IMR-90 (cell line): ENCODE results near the gene CYFIP1. TPM values are rescaled to one million over a fixed set of nuclear protein-coding genes. Genes with fewer than 3 reads are reported as not detected.

Source experiments
- ATAC-seq: fragments of 200-7000 bp; cut with Tn5 transposase; 2 replicates; pipeline ENCODE4 v1.9.1; 2020; ENCODE audit warnings: low read depth, mild to moderate bottlenecking, moderate library complexity
- BruUV-seq: library from RNA; stranded (reverse); fragments of 400-500 nt; replicated peaks from 2 replicates; lab custom pipeline; 2021; lab: Mats Ljungman, UMichigan
- CTCF ChIA-PET: fragments of 300-600 bp; formaldehyde crosslinking; extraction: SDS; loops from one replicate; lab custom pipeline; 2021; ENCODE audit warnings: antibody characterized with exemption; lab: Yijun Ruan, JAX
- POLR2A ChIA-PET: fragments of 300-600 bp; sonication (Branson Sonifier 250); formaldehyde crosslinking; loops from one replicate; lab custom pipeline; 2022; ENCODE audit warnings: antibody characterized with exemption; ENCODE audit not compliant: unreplicated experiment; lab: Charles Lee
- DNase-seq: peaks from one replicate; pipeline ENCODE4 v3.0.0; 2013
- H2AFZ ChIP-seq: replicated peaks from 2 replicates; pipeline ENCODE3; 2013; ENCODE audit warnings: low read length, mild to moderate bottlenecking; ENCODE audit not compliant: poor library complexity
- H2AK5ac ChIP-seq: 2 replicates; pipeline ENCODE4 v1.6.1; 2013; ENCODE audit warnings: low read depth, low read length, inconsistent platforms
- H2AK9ac ChIP-seq: replicated peaks from 2 replicates; pipeline ENCODE3; 2013; ENCODE audit warnings: mild to moderate bottlenecking, low read depth, low read length, moderate library complexity; ENCODE audit not compliant: poor library complexity
- H2BK120ac ChIP-seq: 2 replicates; pipeline ENCODE4 v1.6.1; 2013; ENCODE audit warnings: low read depth, low read length, inconsistent platforms
- H2BK15ac ChIP-seq: 3 replicates; pipeline ENCODE4 v1.6.1; 2013; ENCODE audit warnings: low read depth, low read length, inconsistent platforms
- H2BK20ac ChIP-seq: 2 replicates; pipeline ENCODE4 v1.6.1; 2013; ENCODE audit warnings: low read depth, mild to moderate bottlenecking, inconsistent platforms, low read length, moderate library complexity
- H2BK5ac ChIP-seq: 2 replicates; pipeline ENCODE4 v1.6.1; 2013; ENCODE audit warnings: mild to moderate bottlenecking, low read depth, low read length, inconsistent platforms; ENCODE audit not compliant: poor library complexity, severe bottlenecking
- H3K14ac ChIP-seq: replicated peaks from 2 replicates; pipeline ENCODE4 v1.6.1; 2013; ENCODE audit warnings: low read depth, low read length, inconsistent platforms
- H3K18ac ChIP-seq: 2 replicates; pipeline ENCODE4 v1.6.1; 2013; ENCODE audit warnings: low read depth, low read length, control low read depth
- H3K23ac ChIP-seq: 2 replicates; pipeline ENCODE4 v1.6.1; 2013; ENCODE audit warnings: low read depth, low read length, inconsistent platforms
- H3K27ac ChIP-seq: 2 replicates; pipeline ENCODE4 v1.5.1; 2013; ENCODE audit warnings: mild to moderate bottlenecking, control low read depth, low read length; ENCODE audit not compliant: insufficient read depth
- H3K27me3 ChIP-seq: 2 replicates; pipeline ENCODE4 v1.6.1; 2013; ENCODE audit warnings: low read length; ENCODE audit not compliant: control insufficient read depth, insufficient read depth
- H3K36me3 ChIP-seq: 2 replicates; pipeline ENCODE4 v1.6.1; 2013; ENCODE audit warnings: low read length, mixed read lengths; ENCODE audit not compliant: control insufficient read depth, insufficient read depth
- H3K4ac ChIP-seq: 2 replicates; pipeline ENCODE4 v1.6.1; 2013; ENCODE audit warnings: low read depth, low read length, inconsistent platforms
- H3K4me1 ChIP-seq: 2 replicates; pipeline ENCODE4 v1.6.1; 2013; ENCODE audit warnings: low read length, mixed read lengths; ENCODE audit not compliant: control insufficient read depth, insufficient read depth
- H3K4me2 ChIP-seq: 2 replicates; pipeline ENCODE4 v1.6.1; 2013; ENCODE audit warnings: low read depth, mild to moderate bottlenecking, control low read depth, low read length, moderate library complexity
- H3K4me3 ChIP-seq: 2 replicates; pipeline ENCODE4 v1.5.1; 2013; ENCODE audit warnings: low read depth, mild to moderate bottlenecking, control low read depth, low read length, moderate library complexity; ENCODE audit not compliant: insufficient read depth
- H3K56ac ChIP-seq: 2 replicates; pipeline ENCODE4 v1.6.1; 2013; ENCODE audit warnings: low read length, inconsistent platforms; ENCODE audit not compliant: insufficient read depth; ENCODE audit errors: extremely low read depth
- H3K79me1 ChIP-seq, 2 experiments: 2 replicates each; pipeline ENCODE4 v1.6.1; 2013; ENCODE audit warnings: low read length in 2 of 2, inconsistent platforms in 1 of 2, low read depth in 1 of 2
- H3K9ac ChIP-seq: 2 replicates; pipeline ENCODE4 v1.6.1; 2013; ENCODE audit warnings: low read depth, low read length, control low read depth
- H3K9me1 ChIP-seq: 2 replicates; pipeline ENCODE4 v1.6.1; 2013; ENCODE audit warnings: low read length, inconsistent platforms; ENCODE audit not compliant: insufficient read depth
- H3K9me3 ChIP-seq: 2 replicates; pipeline ENCODE4 v1.6.1; 2013; ENCODE audit warnings: low read length; ENCODE audit not compliant: control insufficient read depth, insufficient read depth
- H4K20me1 ChIP-seq: 2 replicates; pipeline ENCODE4 v1.6.1; 2013; ENCODE audit warnings: low read length, inconsistent platforms; ENCODE audit not compliant: insufficient read depth
- H4K5ac ChIP-seq: 2 replicates; pipeline ENCODE4 v1.6.1; 2013; ENCODE audit warnings: mild to moderate bottlenecking, low read depth, low read length, control low read depth
- H4K8ac ChIP-seq, 2 experiments: 2 replicates each; pipeline ENCODE4 v1.6.1; 2013; ENCODE audit warnings: low read depth in 2 of 2, low read length in 2 of 2, control low read depth in 1 of 2, inconsistent platforms in 1 of 2
- H4K91ac ChIP-seq: 2 replicates; pipeline ENCODE4 v1.6.1; 2013; ENCODE audit warnings: low read depth, low read length, inconsistent platforms; ENCODE audit not compliant: insufficient read depth
- BHLHE40 ChIP-seq: fragments of 150-350 bp; IDR thresholded peaks from 2 replicates; pipeline ENCODE4 v1.6.1; 2016; ENCODE audit warnings: mild to moderate bottlenecking, low read depth, low read length
- CEBPB ChIP-seq: IDR thresholded peaks from 2 replicates; pipeline ENCODE4 v1.6.1; 2012; ENCODE audit warnings: low read depth, low read length, improper control_type of control experiment
- CHD1 ChIP-seq: IDR thresholded peaks from 2 replicates; pipeline ENCODE4 v1.6.1; 2012; ENCODE audit warnings: low read depth, low read length, improper control_type of control experiment
- CTCF ChIP-seq: conservative IDR thresholded peaks from 2 replicates; pipeline ENCODE4 v1.5.1; 2012; ENCODE audit warnings: mild to moderate bottlenecking, low read depth, low read length, improper control_type of control experiment
- ELK1 ChIP-seq: fragments of 150-350 bp; IDR thresholded peaks from 2 replicates; pipeline ENCODE4 v1.6.1; 2016; ENCODE audit warnings: low read depth, mild to moderate bottlenecking, low read length, moderate library complexity, borderline replicate concordance
- FOS ChIP-seq: fragments of 150-350 bp; IDR thresholded peaks from 2 replicates; pipeline ENCODE4 v1.6.1; 2016; ENCODE audit warnings: low read depth, low read length
- MAFK ChIP-seq: IDR thresholded peaks from 2 replicates; pipeline ENCODE4 v1.6.1; 2012; ENCODE audit warnings: low read depth, low read length, improper control_type of control experiment
- MAZ ChIP-seq: IDR thresholded peaks from 2 replicates; pipeline ENCODE4 v1.6.1; 2012; ENCODE audit warnings: low read depth, mild to moderate bottlenecking, low read length, improper control_type of control experiment, moderate library complexity, borderline replicate concordance
- MXI1 ChIP-seq: IDR thresholded peaks from 2 replicates; pipeline ENCODE4 v1.6.1; 2012; ENCODE audit warnings: low read depth, mild to moderate bottlenecking, low read length, moderate library complexity, borderline replicate concordance
- NFE2L2 ChIP-seq: fragments of 150-350 bp; IDR thresholded peaks from 2 replicates; pipeline ENCODE4 v1.6.1; 2016; ENCODE audit warnings: low read depth, mild to moderate bottlenecking, low read length
- POLR2A ChIP-seq: IDR thresholded peaks from 2 replicates; pipeline ENCODE4 v1.6.1; 2012; ENCODE audit warnings: mild to moderate bottlenecking, low read depth, low read length
- RAD21 ChIP-seq: IDR thresholded peaks from 2 replicates; pipeline ENCODE4 v1.6.1; 2012; ENCODE audit warnings: low read length, improper control_type of control experiment
- RCOR1 ChIP-seq: IDR thresholded peaks from 2 replicates; pipeline ENCODE4 v1.6.1; 2012; ENCODE audit warnings: mild to moderate bottlenecking, low read length, improper control_type of control experiment; ENCODE audit not compliant: insufficient replicate concordance
- RFX5 ChIP-seq: IDR thresholded peaks from 2 replicates; pipeline ENCODE4 v1.8.0; 2012; ENCODE audit warnings: low read depth, mild to moderate bottlenecking, low read length, moderate library complexity
- SMC3 ChIP-seq: fragments of 150-350 bp; IDR thresholded peaks from 2 replicates; pipeline ENCODE4 v1.6.1; 2016; ENCODE audit warnings: low read depth, mild to moderate bottlenecking, antibody characterized with exemption, low read length, moderate library complexity
- USF2 ChIP-seq: fragments of 150-350 bp; IDR thresholded peaks from 2 replicates; pipeline ENCODE4 v1.6.1; 2017; ENCODE audit warnings: mild to moderate bottlenecking, antibody characterized with exemption, low read length, low read depth
- WGBS, 2 experiments: methylation state at CpG; one replicate each; pipeline versions ENCODE4 v1.1.5 to v1.1.7; 2013; ENCODE audit warnings: missing lambda C conversion rate in 2 of 2; ENCODE audit not compliant: insufficient read length in 1 of 2; ENCODE audit errors: extremely low coverage in 2 of 2; 5-methylcytosine and 5-hydroxymethylcytosine counted together
- dilution Hi-C: fragments of 300-500 bp; cut with HindIII; formaldehyde crosslinking; loops from one replicate; pipeline ENCODE4 v1.14.3; 2018; ENCODE audit warnings: low sequenced_read_pairs; ENCODE audit not compliant: unreplicated experiment
- in situ Hi-C: fragments of 300-500 bp; cut with MboI; formaldehyde crosslinking; loops from 3 replicates; pipeline ENCODE4 v1.14.3; 2019; ENCODE audit warnings: low sequenced_read_pairs, inconsistent platforms, mixed read lengths
- intact Hi-C: fragments of 100-400 bp; cut with micrococcal nuclease; formaldehyde crosslinking; loops from 2 replicates; pipeline ENCODE4 v1.10.0; 2022
- polyA plus RNA-seq, 3 experiments: library from polyadenylated mRNA; depleted of rRNA; stranded (reverse); fragments of >200 nt; gene quantifications; 2 replicates each; pipeline ENCODE4 v1.2.3, GENCODE V29; 2012; ENCODE audit warnings: low replicate concordance in 1 of 3
- total RNA-seq: library from RNA; depleted of rRNA; stranded (reverse); fragments of >200 nt; gene quantifications from 2 replicates; pipeline ENCODE4 v1.2.3, GENCODE V29; 2012

The CYFIP1 gene
- total and polyA plus RNA-seq, 2 of the 4 experiments (the other 2 are of a cell fraction), result 58.4 to 163 TPM

- Histone ChIP-seq H4K91ac (no peak overlapping the region), H3K4ac (no peak overlapping the region; the same call in 1 of the 2 replicates), H3K4me3 (no peak overlapping the region), H2AFZ (no peak overlapping the region), H3K9me1 (peaks cover 33% of the 10 kb centered on the region), H4K5ac (no peak overlapping the region), H3K4me2 (no peak overlapping the region), H4K8ac (no peak overlapping the region), H2BK120ac (no peak overlapping the region), H2BK15ac (no peak overlapping the region), H3K4me1 (peaks cover 23% of the 10 kb centered on the region), H3K23ac (no peak overlapping the region), H3K56ac (no peak overlapping the region), H2AK9ac (no peak overlapping the region), H3K27ac (no peak overlapping the region), H2BK5ac (no peak overlapping the region), H3K79me1 (peaks cover 17 to 69% of the 10 kb centered on the region in 2 experiments), H2BK20ac (no peak overlapping the region), H3K36me3 (peaks cover 3% of the 10 kb centered on the region), H3K27me3 (no peaks in the 10 kb centered on the region), H3K14ac (no peak overlapping the region), H2AK5ac (no peak overlapping the region), H3K9ac (no peak overlapping the region), H3K18ac (no peak overlapping the region), H3K9me3 (no peaks in the 10 kb centered on the region), H4K20me1 (peaks cover 89% of the 10 kb centered on the region)
- DNase-seq (no peak), ATAC-seq (no peak)
- ChIA-PET CTCF (no interaction called here), POLR2A (no interaction called here)
- in situ Hi-C loops (no loop called here), intact Hi-C loops (no loop called here), dilution Hi-C loops (no loop called here)
- TF ChIP-seq MAZ (no peak), RFX5 (no peak), RAD21 (no peak), MXI1 (no peak), ELK1 (no peak), BHLHE40 (no peak), USF2 (no peak), POLR2A (no peak), FOS (no peak), SMC3 (no peak), CEBPB (no peak), CHD1 (no peak), CTCF (no peak), NFE2L2 (no peak), RCOR1 (no peak), MAFK (no peak)
- BruUV-seq, result no TSS peak
- 100% methylated on average over 5 of the region's 15 CpGs; no CpG with 5 or more reads in 1 of the 2 experiments for WGBS, 2 experiments
Observed at GRCh38 chr15:22967084-22967770, 12.9 kb downstream of the CYFIP1 start.
